Memory B cell (primary cell): ENCODE measurements around the gene CYP27A1.
"Not testable (repeated sequence)": the region's sequence is repeated elsewhere in the genome, so short reads cannot be mapped to it uniquely, and the experiment has no call there.

Source experiments
- ATAC-seq: fragments of 150-1000 bp; cut with Tn5 transposase; 2 replicates; pipeline ENCODE4 v1.10.0; 2021; ENCODE audit warnings: low read depth, mild to moderate bottlenecking, moderate library complexity
- DNase-seq, 2 donors: peaks; one replicate each; pipeline ENCODE4 v3.0.0; 2022; ENCODE audit warnings: low spot score in 2 of 2
- H3K27ac Mint-ChIP-seq: one replicate; pipeline ENCODE4 v1.8.0; 2022; ENCODE audit warnings: mild to moderate bottlenecking, moderate library complexity, mixed read lengths
- H3K27me3 Mint-ChIP-seq: one replicate; pipeline ENCODE4 v1.8.0; 2022; ENCODE audit warnings: mixed read lengths
- H3K36me3 Mint-ChIP-seq: one replicate; pipeline ENCODE4 v1.8.0; 2022; ENCODE audit warnings: mild to moderate bottlenecking, mixed read lengths
- H3K4me1 Mint-ChIP-seq: one replicate; pipeline ENCODE4 v1.8.0; 2022; ENCODE audit warnings: mixed read lengths
- H3K4me3 Mint-ChIP-seq: one replicate; pipeline ENCODE4 v1.8.0; 2022; ENCODE audit warnings: mild to moderate bottlenecking, moderate library complexity, mixed read lengths
- H3K9me3 Mint-ChIP-seq: one replicate; pipeline ENCODE4 v1.8.0; 2022; ENCODE audit warnings: mixed read lengths

The CYP27A1 gene

GRCh38 chr2:218754781-218755180, 27.2 kb upstream of the CYP27A1 start:
- no peak overlapping the region for H3K4me3 Mint-ChIP-seq
- H3K27ac Mint-ChIP-seq = no peak overlapping the region
- no peaks in the 10 kb centered on the region for H3K27me3 Mint-ChIP-seq
- DNase-seq (no peak), ATAC-seq (no peak)
- H3K36me3 Mint-ChIP-seq = peaks cover 40% of the 10 kb centered on the region
- H3K9me3 Mint-ChIP-seq = no peaks in the 10 kb centered on the region
- no peaks in the 10 kb centered on the region for H3K4me1 Mint-ChIP-seq

- Mint-ChIP-seq H3K27ac (no peak overlapping the region), H3K4me3 (no peak overlapping the region), H3K9me3 (no peaks in the 10 kb centered on the region), H3K27me3 (no peaks in the 10 kb centered on the region), H3K4me1 (no peaks in the 10 kb centered on the region), H3K36me3 (peaks cover 38% of the 10 kb centered on the region)
- no peak for ATAC-seq
- no peak for DNase-seq
Measured at GRCh38 chr2:218755198-218755566, 26.8 kb upstream of the CYP27A1 start.

GRCh38 chr2:218755567-218756404, 26.2 kb upstream of the CYP27A1 start:
- Mint-ChIP-seq H3K4me3 (no peak overlapping the region), H3K27me3 (no peaks in the 10 kb centered on the region)
- no peak for ATAC-seq

GRCh38 chr2:218756599-218757377, 25.2 kb upstream of the CYP27A1 start:
- Mint-ChIP-seq H3K4me1 (no peaks in the 10 kb centered on the region), H3K27me3 (no peaks in the 10 kb centered on the region), H3K4me3 (no peak overlapping the region), H3K9me3 (no peaks in the 10 kb centered on the region), H3K27ac (no peak overlapping the region), H3K36me3 (peaks cover 30% of the 10 kb centered on the region)
- DNase-seq (no peak), ATAC-seq (no peak)

More at GRCh38 chr2:218755567-218756404, 26.2 kb upstream of the CYP27A1 start:
- DNase-seq = no peak
- H3K4me1 Mint-ChIP-seq = no peaks in the 10 kb centered on the region
- no peak overlapping the region for H3K27ac Mint-ChIP-seq
- no peaks in the 10 kb centered on the region for H3K9me3 Mint-ChIP-seq
- peaks cover 34% of the 10 kb centered on the region for H3K36me3 Mint-ChIP-seq

- ATAC-seq = no peak
- no peaks in the 10 kb centered on the region for H3K9me3 Mint-ChIP-seq
- H3K4me1 Mint-ChIP-seq = no peaks in the 10 kb centered on the region
- no peak overlapping the region for H3K4me3 Mint-ChIP-seq
- no peaks in the 10 kb centered on the region for H3K27me3 Mint-ChIP-seq
- H3K36me3 Mint-ChIP-seq = no peaks in the 10 kb centered on the region
- no peak for DNase-seq
- no peak overlapping the region for H3K27ac Mint-ChIP-seq
Measured at GRCh38 chr2:218761795-218762194, 20.2 kb upstream of the CYP27A1 start.

GRCh38 chr2:218772759-218773158, 9.2 kb upstream of the CYP27A1 start:
- DNase-seq, H3K4me1 Mint-ChIP-seq, ATAC-seq, H3K27ac Mint-ChIP-seq, H3K9me3 Mint-ChIP-seq, H3K4me3 Mint-ChIP-seq, H3K27me3 Mint-ChIP-seq: not testable (repeated sequence)
- peaks cover 32% of the 10 kb centered on the region for H3K36me3 Mint-ChIP-seq

- ATAC-seq (no peak), DNase-seq (no peak)
- Mint-ChIP-seq H3K27me3 (peaks cover 6% of the 10 kb centered on the region), H3K4me3 (no peak overlapping the region), H3K9me3 (peaks cover 9% of the 10 kb centered on the region), H3K4me1 (no peaks in the 10 kb centered on the region), H3K36me3 (peaks cover 32% of the 10 kb centered on the region), H3K27ac (no peak overlapping the region)
Measured at GRCh38 chr2:218773881-218774280, 8.1 kb upstream of the CYP27A1 start.

- peak overlapping the region; percentile 11 for H3K27ac Mint-ChIP-seq
- H3K4me3 Mint-ChIP-seq = no peak overlapping the region
- no peak for ATAC-seq
- no peak for DNase-seq
- H3K36me3 Mint-ChIP-seq = peaks cover 24% of the 10 kb centered on the region
- no peaks in the 10 kb centered on the region for H3K4me1 Mint-ChIP-seq
- H3K27me3 Mint-ChIP-seq = peaks cover 11% of the 10 kb centered on the region
- peaks cover 9% of the 10 kb centered on the region for H3K9me3 Mint-ChIP-seq
Measured at GRCh38 chr2:218776488-218776887, 5.5 kb upstream of the CYP27A1 start.

GRCh38 chr2:218777276-218777990, 4.5 kb upstream of the CYP27A1 start:
- Mint-ChIP-seq H3K4me1 (no peaks in the 10 kb centered on the region), H3K4me3 (no peak overlapping the region), H3K27me3 (peaks cover 13% of the 10 kb centered on the region), H3K9me3 (peaks cover 9% of the 10 kb centered on the region), H3K36me3 (peaks cover 18% of the 10 kb centered on the region), H3K27ac (no peak overlapping the region)
- DNase-seq = no peak
- ATAC-seq = no peak

GRCh38 chr2:218780046-218780445, 1.9 kb upstream of the CYP27A1 start:
- no peak for DNase-seq

GRCh38 chr2:218780851-218781690, 876 bp upstream of the CYP27A1 start:
- Mint-ChIP-seq H3K4me3 (no peak overlapping the region), H3K9me3 (peaks cover 8% of the 10 kb centered on the region), H3K4me1 (no peaks in the 10 kb centered on the region), H3K27ac (no peak overlapping the region), H3K27me3 (peaks cover 21% of the 10 kb centered on the region), H3K36me3 (peaks cover 10% of the 10 kb centered on the region)
- DNase-seq = no peak
- no peak for ATAC-seq

More at GRCh38 chr2:218780046-218780445, 1.9 kb upstream of the CYP27A1 start:
- H3K4me3 Mint-ChIP-seq = no peak overlapping the region
- no peak overlapping the region for H3K27ac Mint-ChIP-seq
- H3K36me3 Mint-ChIP-seq = peaks cover 11% of the 10 kb centered on the region
- H3K27me3 Mint-ChIP-seq = peaks cover 22% of the 10 kb centered on the region
- H3K4me1 Mint-ChIP-seq = no peaks in the 10 kb centered on the region
- H3K9me3 Mint-ChIP-seq = peaks cover 9% of the 10 kb centered on the region
- no peak for ATAC-seq

- H3K9me3 Mint-ChIP-seq = peaks cover 2% of the 10 kb centered on the region
- H3K4me1 Mint-ChIP-seq = no peaks in the 10 kb centered on the region
- DNase-seq (no peak), ATAC-seq (no peak)
- H3K36me3 Mint-ChIP-seq = peaks cover 3% of the 10 kb centered on the region
- peaks cover 19% of the 10 kb centered on the region for H3K27me3 Mint-ChIP-seq
- H3K27ac Mint-ChIP-seq = no peak overlapping the region
- no peak overlapping the region for H3K4me3 Mint-ChIP-seq
Measured at GRCh38 chr2:218782528-218782844, 539 bp downstream of the CYP27A1 start.

GRCh38 chr2:218783688-218784087, 1.7 kb downstream of the CYP27A1 start:
- Mint-ChIP-seq H3K27me3 (peaks cover 23% of the 10 kb centered on the region), H3K4me3 (no peak overlapping the region), H3K36me3 (peaks cover 2% of the 10 kb centered on the region), H3K9me3 (no peaks in the 10 kb centered on the region), H3K4me1 (no peaks in the 10 kb centered on the region), H3K27ac (no peak overlapping the region)
- ATAC-seq (no peak), DNase-seq (no peak)
